ENCODE measurements around the gene DNAH2. TPM values are rescaled to one million over a fixed set of nuclear protein-coding genes. Genes with fewer than 3 reads are reported as not detected.

The DNAH2 gene
- total and polyA plus RNA-seq, 2 donors (not counting 3 experiments of a cell fraction or from before 2014, with no cell fraction given), result 0.10 to 0.11 TPM

- no peak for DNase-seq (ENCODE audit: low read depth, low spot score)
- ChIA-PET CTCF (interaction anchor here (0.9 kb wide), 1 partner anchor 13 kb away, joined by 4 read pairs; the partner anchor contains the start of gene WRAP53), POLR2A (no interaction called here)
- Histone ChIP-seq H3K27me3 (ENCODE audit: control insufficient read depth in 2 of 2, insufficient read depth in 2 of 2, low read length in 2 of 2) (no peaks in the 10 kb centered on the region), H3K27ac (ENCODE audit: insufficient read depth, low read depth, low read length) (no peak overlapping the region), H3K4me2 (ENCODE audit: insufficient read depth, low read length) (no peak overlapping the region), H3K79me2 (ENCODE audit: control insufficient read depth, insufficient read depth, low read length) (no peaks in the 10 kb centered on the region), H3K9me3 (replicated peaks; ENCODE audit: control insufficient read depth, insufficient read depth, low read length) (no peaks in the 10 kb centered on the region), H2AFZ (ENCODE audit: low read depth, low read length) (no peak overlapping the region), H3K4me1 (ENCODE audit: control insufficient read depth, extremely low read depth, insufficient read depth, low read length) (peaks cover 15% of the 10 kb centered on the region), H3K36me3 (ENCODE audit: control insufficient read depth in 2 of 2, extremely low read depth in 1 of 2, insufficient read depth in 2 of 2, low read length in 2 of 2) (peaks cover 19 to 27% of the 10 kb centered on the region in 2 experiments), H3K9ac (replicated peaks; ENCODE audit: extremely low read depth, insufficient read depth, low read length) (no peak overlapping the region), H4K20me1 (replicated peaks; ENCODE audit: control insufficient read depth, extremely low read depth, insufficient read depth, low read length) (peaks cover 2% of the 10 kb centered on the region), H3K4me3 (replicated peaks in 1 of 3; ENCODE audit: insufficient read depth in 1 of 3, low read depth in 1 of 3, low read length in 3 of 3) (no peak overlapping the region), H3K9me1 (replicated peaks; ENCODE audit: control insufficient read depth, extremely low read depth, insufficient read depth, low read length) (no peaks in the 10 kb centered on the region)
- BruUV-seq (replicated peaks), result no TSS peak
- no peak for FAIRE-seq
- dilution Hi-C loops (cut with MboI; ENCODE audit: extremely low pct_ligation_motif_present, low sequenced_read_pairs), result no loop called here
- intact Hi-C loops (cut with micrococcal nuclease), result no loop called here
- TF ChIP-seq EZH2 (IDR thresholded peaks at IDR 0.05; ENCODE audit: borderline replicate concordance, low read depth, low read length, severe bottlenecking) (no peak), POLR2AphosphoS5 (IDR thresholded peaks at IDR 0.05; ENCODE audit: insufficient read depth, low read depth, low read length) (no peak), CTCF (IDR thresholded peaks at IDR 0.05; ENCODE audit: extremely low read depth in 1 of 2, insufficient read depth in 1 of 2, low read depth in 1 of 2, low read length in 2 of 2) (no peak), FOS (IDR thresholded peaks at IDR 0.05; ENCODE audit: borderline replicate concordance, insufficient read depth, low read length) (no peak), GATA2 (IDR thresholded peaks at IDR 0.05; ENCODE audit: insufficient read depth, insufficient read length, low read depth, low read length) (no peak), MAX (IDR thresholded peaks at IDR 0.05; ENCODE audit: insufficient read depth, insufficient read length) (no peak), POLR2A (IDR thresholded peaks at IDR 0.05; ENCODE audit: low read depth, low read length) (no peak), MYC (IDR thresholded peaks at IDR 0.05; ENCODE audit: low read depth, low read length) (no peak), JUN (IDR thresholded peaks at IDR 0.05; ENCODE audit: borderline replicate concordance, insufficient read depth, insufficient read length, low read depth) (no peak)
Measured at GRCh38 chr17:7674934-7675333, 42.6 kb upstream of the DNAH2 start.
